Ovary (tissue), 3 donors: ENCODE results near the gene ASPSCR1.

Experiments used
- POLR2A ChIP-seq: fragments of 450-650 bp; IDR thresholded peaks from one replicate; pipeline ENCODE4 v1.6.1; 2017; ENCODE audit warnings: antibody characterized with exemption, mild to moderate bottlenecking, moderate library complexity
- TF ChIP-seq, protein P1 (sequence below), 3 donors: fragments of 450-650 bp in 2 of 3; fragments of 200-600 bp in 1 of 3; IDR thresholded peaks; one replicate each; pipeline versions ENCODE4 v1.5.1 to v1.8.0; 2016 to 2022; ENCODE audit warnings: antibody characterized with exemption in 3 of 3, mild to moderate bottlenecking in 1 of 3
- donor health status: DM: no; HTN: no; CAD: no.

DNA sequence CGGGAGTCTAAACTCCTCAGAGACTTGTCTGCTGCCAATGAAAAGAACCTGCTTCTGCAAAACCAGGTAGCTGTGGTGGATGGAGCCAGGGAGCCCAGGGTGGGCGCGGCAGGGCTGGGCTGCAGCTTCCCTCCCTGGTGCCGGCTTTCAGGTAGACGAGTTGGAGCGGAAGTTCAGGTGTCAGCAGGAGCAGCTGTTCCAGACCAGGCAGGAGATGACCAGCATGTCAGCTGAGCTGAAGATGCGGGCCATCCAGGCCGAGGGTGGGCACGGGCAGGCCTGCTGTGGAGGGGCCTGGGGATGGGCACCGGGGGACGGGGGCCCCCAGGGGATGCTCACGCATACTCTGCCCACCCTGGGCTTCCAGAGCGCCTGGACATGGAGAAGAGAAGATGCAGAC is 50.8 kb downstream of the ASPSCR1 start:
- TF ChIP-seq, protein P1, sequence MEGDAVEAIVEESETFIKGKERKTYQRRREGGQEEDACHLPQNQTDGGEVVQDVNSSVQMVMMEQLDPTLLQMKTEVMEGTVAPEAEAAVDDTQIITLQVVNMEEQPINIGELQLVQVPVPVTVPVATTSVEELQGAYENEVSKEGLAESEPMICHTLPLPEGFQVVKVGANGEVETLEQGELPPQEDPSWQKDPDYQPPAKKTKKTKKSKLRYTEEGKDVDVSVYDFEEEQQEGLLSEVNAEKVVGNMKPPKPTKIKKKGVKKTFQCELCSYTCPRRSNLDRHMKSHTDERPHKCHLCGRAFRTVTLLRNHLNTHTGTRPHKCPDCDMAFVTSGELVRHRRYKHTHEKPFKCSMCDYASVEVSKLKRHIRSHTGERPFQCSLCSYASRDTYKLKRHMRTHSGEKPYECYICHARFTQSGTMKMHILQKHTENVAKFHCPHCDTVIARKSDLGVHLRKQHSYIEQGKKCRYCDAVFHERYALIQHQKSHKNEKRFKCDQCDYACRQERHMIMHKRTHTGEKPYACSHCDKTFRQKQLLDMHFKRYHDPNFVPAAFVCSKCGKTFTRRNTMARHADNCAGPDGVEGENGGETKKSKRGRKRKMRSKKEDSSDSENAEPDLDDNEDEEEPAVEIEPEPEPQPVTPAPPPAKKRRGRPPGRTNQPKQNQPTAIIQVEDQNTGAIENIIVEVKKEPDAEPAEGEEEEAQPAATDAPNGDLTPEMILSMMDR (IDR thresholded peaks at IDR 0.05) = no peak
- TF ChIP-seq POLR2A = no peak
